Vagina (tissue), 2 donors: ENCODE results near the gene ZFYVE1.

Experiments
- CTCF ChIP-seq, 3 experiments: fragments of 450-650 bp in 2 of 3; fragments of 200-600 bp in 1 of 3; sonication (generic) in 1 of 3; IDR thresholded peaks; one replicate each; pipeline ENCODE4 v1.5.1; 2017 to 2019; ENCODE audit warnings: antibody characterized with exemption in 3 of 3, mild to moderate bottlenecking in 2 of 3, moderate library complexity in 2 of 3
- POLR2A ChIP-seq, 2 donors: fragments of 450-650 bp; IDR thresholded peaks; one replicate each; pipeline ENCODE4 v1.6.1; 2017; ENCODE audit warnings: antibody characterized with exemption in 2 of 2, mild to moderate bottlenecking in 2 of 2, moderate library complexity in 2 of 2
- POLR2AphosphoS5 ChIP-seq, 2 donors: sonication (generic); formaldehyde crosslinking; IDR thresholded peaks; one replicate each; pipeline ENCODE4 v1.9.0; 2017; ENCODE audit warnings: antibody characterized with exemption in 2 of 2, mild to moderate bottlenecking in 2 of 2, low read depth in 1 of 2; ENCODE audit not compliant: insufficient read depth in 1 of 2

GRCh38 chr14:73055251-73055650 lies 28.3 kb upstream of the ZFYVE1 start:
- TF ChIP-seq CTCF (IDR thresholded peaks at IDR 0.05) (no peak), POLR2AphosphoS5 (IDR thresholded peaks at IDR 0.05; ENCODE audit: insufficient read depth in 1 of 2, low read depth in 1 of 2) (no peak), POLR2A (IDR thresholded peaks at IDR 0.05) (no peak)
